Measurements from ENCODE around the gene MTERF2.

GRCh38 chr12:107026806-107027635 lies 40.1 kb upstream of the MTERF2 start:
- TF ChIP-seq MYC (CRISPR knock-in tag; IDR thresholded peaks at IDR 0.05; ENCODE audit: borderline replicate concordance) (no peak), NR3C1 (CRISPR knock-in tag; IDR thresholded peaks at IDR 0.05) (no peak), CTCF (CRISPR knock-in tag; IDR thresholded peaks at IDR 0.05) (no peak), EP300 (IDR thresholded peaks at IDR 0.05; ENCODE audit: low read depth in 2 of 2, low read length in 2 of 2) (no peak), EP300 (CRISPR knock-in tag; IDR thresholded peaks at IDR 0.05; ENCODE audit: borderline replicate concordance) (no peak), EZH2 (conservative IDR thresholded peaks at IDR 0.05; ENCODE audit: low read depth, low read length) (no peak), ZNF563 (CRISPR knock-in tag; IDR thresholded peaks at IDR 0.05) (no peak), KDM5A (IDR thresholded peaks at IDR 0.05; ENCODE audit: borderline replicate concordance, low read length) (no peak), POLR2AphosphoS5 (IDR thresholded peaks at IDR 0.05; ENCODE audit: low read depth, low read length) (no peak), RFX5 (IDR thresholded peaks at IDR 0.05; ENCODE audit: low read depth, low read length) (no peak), ELF1 (CRISPR knock-in tag; IDR thresholded peaks at IDR 0.05) (no peak), SMYD3 (CRISPR knock-in tag; IDR thresholded peaks at IDR 0.05) (no peak), HNRNPLL (IDR thresholded peaks at IDR 0.05; ENCODE audit: low read depth, low read length, poor library complexity, severe bottlenecking) (no peak), TBX2 (CRISPR knock-in tag; IDR thresholded peaks at IDR 0.05; ENCODE audit: borderline replicate concordance) (no peak), FOSL1 (CRISPR knock-in tag; IDR thresholded peaks at IDR 0.05; ENCODE audit: borderline replicate concordance) (no peak)
